ENCODE data around the gene PLGRKT.
"Not testable (repeated sequence)": the region's sequence is repeated elsewhere in the genome, so short reads cannot be mapped to it uniquely, and the experiment has no call there.

The PLGRKT gene

DNA sequence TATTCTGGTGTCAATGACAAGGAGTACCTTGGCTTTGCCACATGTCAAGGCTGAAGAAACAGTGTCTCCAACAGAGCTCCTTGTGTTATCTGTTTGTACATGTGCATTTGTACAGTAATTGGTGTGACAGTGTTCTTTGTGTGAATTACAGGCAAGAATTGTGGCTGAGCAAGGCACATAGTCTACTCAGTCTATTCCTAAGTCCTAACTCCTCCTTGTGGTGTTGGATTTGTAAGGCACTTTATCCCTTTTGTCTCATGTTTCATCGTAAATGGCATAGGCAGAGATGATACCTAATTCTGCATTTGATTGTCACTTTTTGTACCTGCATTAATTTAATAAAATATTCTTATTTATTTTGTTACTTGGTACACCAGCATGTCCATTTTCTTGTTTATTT, 32.4 kb upstream of the PLGRKT start:
- TF ChIP-seq MYC (IDR thresholded peaks at IDR 0.05; ENCODE audit: low read depth, low read length) (no peak), POLR2A (IDR thresholded peaks at IDR 0.05; ENCODE audit: extremely low read depth, insufficient read length) (no peak)
- TF ChIP-seq, protein P1, sequence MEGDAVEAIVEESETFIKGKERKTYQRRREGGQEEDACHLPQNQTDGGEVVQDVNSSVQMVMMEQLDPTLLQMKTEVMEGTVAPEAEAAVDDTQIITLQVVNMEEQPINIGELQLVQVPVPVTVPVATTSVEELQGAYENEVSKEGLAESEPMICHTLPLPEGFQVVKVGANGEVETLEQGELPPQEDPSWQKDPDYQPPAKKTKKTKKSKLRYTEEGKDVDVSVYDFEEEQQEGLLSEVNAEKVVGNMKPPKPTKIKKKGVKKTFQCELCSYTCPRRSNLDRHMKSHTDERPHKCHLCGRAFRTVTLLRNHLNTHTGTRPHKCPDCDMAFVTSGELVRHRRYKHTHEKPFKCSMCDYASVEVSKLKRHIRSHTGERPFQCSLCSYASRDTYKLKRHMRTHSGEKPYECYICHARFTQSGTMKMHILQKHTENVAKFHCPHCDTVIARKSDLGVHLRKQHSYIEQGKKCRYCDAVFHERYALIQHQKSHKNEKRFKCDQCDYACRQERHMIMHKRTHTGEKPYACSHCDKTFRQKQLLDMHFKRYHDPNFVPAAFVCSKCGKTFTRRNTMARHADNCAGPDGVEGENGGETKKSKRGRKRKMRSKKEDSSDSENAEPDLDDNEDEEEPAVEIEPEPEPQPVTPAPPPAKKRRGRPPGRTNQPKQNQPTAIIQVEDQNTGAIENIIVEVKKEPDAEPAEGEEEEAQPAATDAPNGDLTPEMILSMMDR (IDR thresholded peaks at IDR 0.05; ENCODE audit: low read depth, low read length): no peak
- TF ChIP-seq, protein P2, sequence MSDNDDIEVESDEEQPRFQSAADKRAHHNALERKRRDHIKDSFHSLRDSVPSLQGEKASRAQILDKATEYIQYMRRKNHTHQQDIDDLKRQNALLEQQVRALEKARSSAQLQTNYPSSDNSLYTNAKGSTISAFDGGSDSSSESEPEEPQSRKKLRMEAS (IDR thresholded peaks at IDR 0.05; ENCODE audit: low read depth, low read length): no peak
- DNase-seq (ENCODE audit: low read depth): no peak
- H3K4me3 ChIP-seq (ENCODE audit: low read depth, low read length): no peak overlapping the region

DNA sequence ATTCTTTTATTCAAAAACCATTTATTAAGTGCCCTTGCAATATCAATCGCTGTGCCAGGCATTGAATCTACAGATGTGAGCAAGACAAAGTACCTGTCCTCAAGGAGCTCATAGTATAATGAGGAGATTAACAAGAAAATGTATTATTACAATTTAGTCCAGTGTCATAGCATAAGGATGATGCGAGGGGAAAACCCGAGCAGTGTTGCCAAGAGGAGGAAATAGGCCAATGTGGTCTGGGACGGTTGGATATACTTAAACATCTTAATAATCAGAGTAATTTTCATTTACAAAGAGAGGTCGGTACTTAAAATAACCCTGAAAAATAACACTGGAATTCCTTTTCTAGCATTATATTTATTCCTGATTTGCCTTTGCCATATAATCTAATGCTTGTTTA, 31.1 kb upstream of the PLGRKT start:
- no peak overlapping the region for H3K4me3 ChIP-seq (ENCODE audit: low read depth, low read length)
- DNase-seq (ENCODE audit: low read depth): no peak
- TF ChIP-seq MYC (IDR thresholded peaks at IDR 0.05; ENCODE audit: low read depth, low read length) (no peak), POLR2A (IDR thresholded peaks at IDR 0.05; ENCODE audit: extremely low read depth, insufficient read length) (no peak)
- TF ChIP-seq, protein P1 (IDR thresholded peaks at IDR 0.05; ENCODE audit: low read depth, low read length): no peak
- TF ChIP-seq, protein P2 (IDR thresholded peaks at IDR 0.05; ENCODE audit: low read depth, low read length): no peak

DNA sequence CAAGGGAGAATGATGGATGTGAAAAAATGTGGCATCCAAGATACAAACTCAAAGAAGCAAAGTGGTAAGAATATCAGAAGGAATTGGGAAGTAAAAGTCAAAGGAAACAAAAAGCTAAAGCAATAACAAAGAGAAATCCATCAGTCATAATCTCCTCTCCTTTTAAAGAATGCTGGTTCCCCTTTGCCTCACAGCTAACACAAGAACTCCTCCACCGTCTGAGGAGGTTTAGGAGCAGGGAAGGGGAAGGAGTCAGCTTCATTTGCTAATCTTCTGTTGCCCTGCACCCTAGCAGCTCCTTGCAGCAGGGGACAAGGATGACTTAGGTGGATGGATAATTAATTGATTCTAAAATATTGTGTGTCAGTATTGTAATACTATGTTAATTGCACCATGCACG, 29.0 kb upstream of the PLGRKT start:
- TF ChIP-seq POLR2A (IDR thresholded peaks at IDR 0.05; ENCODE audit: extremely low read depth, insufficient read length): no peak
- TF ChIP-seq, protein P1 (IDR thresholded peaks at IDR 0.05; ENCODE audit: low read depth, low read length): no peak
- TF ChIP-seq, protein P2 (IDR thresholded peaks at IDR 0.05; ENCODE audit: low read depth, low read length): no peak
- no peak for TF ChIP-seq MYC (IDR thresholded peaks at IDR 0.05; ENCODE audit: low read depth, low read length)
- no peak overlapping the region for H3K4me3 ChIP-seq (ENCODE audit: low read depth, low read length)
- no peak for DNase-seq (ENCODE audit: low read depth)

DNA sequence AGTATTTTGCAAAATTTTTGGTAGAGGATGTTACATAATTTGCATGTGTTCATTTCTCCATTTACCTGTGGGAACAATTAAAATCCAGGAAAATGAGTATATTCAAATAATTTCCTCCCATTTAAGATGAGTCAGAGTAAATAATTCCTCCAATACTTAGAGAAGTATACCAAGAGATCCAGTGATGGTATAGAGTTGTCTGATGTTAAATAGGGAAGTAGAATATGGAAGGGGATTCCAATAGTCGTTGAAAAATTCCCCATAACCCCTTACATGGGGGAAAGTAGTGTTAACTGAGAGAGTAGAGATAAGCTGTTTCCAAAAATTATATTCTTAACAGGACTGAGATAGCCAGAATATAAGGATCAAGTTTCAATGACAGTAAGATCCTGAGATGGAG, 28.3 kb upstream of the PLGRKT start:
- TF ChIP-seq, protein P1 (IDR thresholded peaks at IDR 0.05; ENCODE audit: low read depth, low read length): no peak
- no peak for TF ChIP-seq MYC (IDR thresholded peaks at IDR 0.05; ENCODE audit: low read depth, low read length)
- TF ChIP-seq, protein P2 (IDR thresholded peaks at IDR 0.05; ENCODE audit: low read depth, low read length): no peak
- TF ChIP-seq POLR2A (IDR thresholded peaks at IDR 0.05; ENCODE audit: extremely low read depth, insufficient read length): no peak

DNA sequence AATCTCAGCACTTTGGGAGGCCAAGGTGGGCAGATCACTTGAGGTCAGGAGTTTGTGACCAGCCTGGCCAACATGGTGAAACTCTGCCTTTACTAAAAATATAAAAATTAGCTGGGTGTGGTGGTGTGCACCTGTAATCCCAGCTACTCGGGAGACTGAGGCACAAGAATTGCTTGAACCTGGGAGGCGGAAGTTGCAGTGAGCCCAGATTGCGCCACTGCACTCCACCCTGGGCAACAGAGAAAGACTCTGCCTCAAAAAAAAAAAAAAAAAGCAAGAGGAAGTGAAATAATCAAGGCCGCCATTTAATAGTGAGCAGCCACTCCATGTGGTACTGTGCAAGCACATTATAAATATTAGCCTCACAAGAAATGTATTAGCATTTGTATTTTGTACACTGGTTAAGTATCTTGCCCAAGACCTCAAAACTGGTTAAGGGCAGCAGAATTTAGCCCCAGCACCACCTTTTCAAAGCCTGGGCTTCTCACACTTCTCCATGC, 27.2 kb upstream of the PLGRKT start:
- not testable (repeated sequence) for H3K4me3 ChIP-seq (ENCODE audit: low read depth, low read length); DNase-seq (ENCODE audit: low read depth)

More for the DNA sequence above, 28.3 kb upstream of the PLGRKT start:
- no peak for DNase-seq (ENCODE audit: low read depth)
- H3K4me3 ChIP-seq (ENCODE audit: low read depth, low read length): no peak overlapping the region

DNA sequence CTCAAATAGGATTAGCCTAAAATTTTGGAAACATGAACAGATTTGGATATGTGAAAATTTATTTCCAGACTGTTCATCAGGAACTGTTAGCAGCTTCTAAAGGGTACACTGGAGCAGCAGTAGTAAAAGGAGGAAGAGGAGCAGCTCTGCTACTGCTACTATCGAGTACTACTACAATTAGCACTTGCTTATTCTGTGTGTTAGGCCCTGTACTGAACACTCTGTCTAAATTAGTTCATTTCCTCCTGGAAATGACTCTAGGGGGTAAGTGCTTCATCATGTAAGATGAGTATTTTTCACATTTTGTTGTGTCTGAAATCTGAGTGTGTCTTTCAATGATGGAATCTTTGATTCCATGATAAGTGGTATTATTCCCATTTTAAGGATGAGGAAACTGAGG, 22.4 kb upstream of the PLGRKT start:
- no peak overlapping the region for H3K4me3 ChIP-seq (ENCODE audit: low read depth, low read length)
- DNase-seq (ENCODE audit: low read depth): no peak
- TF ChIP-seq MYC (IDR thresholded peaks at IDR 0.05; ENCODE audit: low read depth, low read length) (no peak), POLR2A (IDR thresholded peaks at IDR 0.05; ENCODE audit: extremely low read depth, insufficient read length) (no peak)
- TF ChIP-seq, protein P2 (IDR thresholded peaks at IDR 0.05; ENCODE audit: low read depth, low read length): no peak
- TF ChIP-seq, protein P1 (IDR thresholded peaks at IDR 0.05; ENCODE audit: low read depth, low read length): no peak
